HPDE6-E6E7 (cell line): ENCODE results near the gene JPT2.
"Not testable (repeated sequence)": the region's sequence is repeated elsewhere in the genome, so short reads cannot be mapped to it uniquely, and the experiment has no call there.

ENCODE experiments used
- DNase-seq: peaks from one replicate; pipeline ENCODE4 v3.0.0; 2011; ENCODE audit warnings: missing footprints; ENCODE audit errors: extremely low spot score

JPT2 gene

GRCh38 chr16:1707193-1707790 lies 29.2 kb downstream of the JPT2 start:
- DNase-seq, result no peak

GRCh38 chr16:1708083-1708767 lies 30.1 kb downstream of the JPT2 start:
- DNase-seq, result no peak

- no peak for DNase-seq
These were observed 30.7 kb downstream of the JPT2 start for GRCh38 chr16:1708768-1709180.

GRCh38 chr16:1709356-1709755 lies 31.3 kb downstream of the JPT2 start:
- no peak for DNase-seq

- DNase-seq, result no peak
These were observed 32.9 kb downstream of the JPT2 start for GRCh38 chr16:1710811-1711507.

- no peak for DNase-seq
These were observed 34.7 kb downstream of the JPT2 start for GRCh38 chr16:1712791-1713261.

GRCh38 chr16:1713331-1713730 lies 35.3 kb downstream of the JPT2 start:
- DNase-seq, result no peak

GRCh38 chr16:1713933-1714332 lies 35.9 kb downstream of the JPT2 start:
- no peak for DNase-seq

- DNase-seq, result no peak
These were observed 37.1 kb downstream of the JPT2 start for GRCh38 chr16:1715220-1715619.

GRCh38 chr16:1718236-1718635 lies 40.2 kb downstream of the JPT2 start:
- DNase-seq, result not testable (repeated sequence)

GRCh38 chr16:1719559-1720229 lies 41.6 kb downstream of the JPT2 start:
- DNase-seq, result not testable (repeated sequence)

GRCh38 chr16:1721372-1721771 lies 43.3 kb downstream of the JPT2 start:
- DNase-seq, result no peak

GRCh38 chr16:1723450-1724147 lies 45.5 kb downstream of the JPT2 start:
- DNase-seq, result no peak

- DNase-seq, result no peak
These were observed 46.4 kb downstream of the JPT2 start for GRCh38 chr16:1724491-1724890.

- no peak for DNase-seq
These were observed 48.8 kb downstream of the JPT2 start for GRCh38 chr16:1726661-1727502.

GRCh38 chr16:1727651-1728624 lies 49.9 kb downstream of the JPT2 start:
- DNase-seq, result no peak

- no peak for DNase-seq
These were observed 50.9 kb downstream of the JPT2 start for GRCh38 chr16:1729026-1729425.

- no peak for DNase-seq
These were observed 51.4 kb downstream of the JPT2 start for GRCh38 chr16:1729445-1729844.

GRCh38 chr16:1731073-1731472 lies 53.0 kb downstream of the JPT2 start:
- no peak for DNase-seq

GRCh38 chr16:1731603-1732002 lies 53.5 kb downstream of the JPT2 start:
- no peak for DNase-seq
